ENCODE data around the gene GRM7. TPM values are rescaled to one million over a fixed set of nuclear protein-coding genes. Genes with fewer than 3 reads are reported as not detected.

GRM7 gene
- total RNA-seq, 6 donors from 2014 or later, result 0.46 to 8.6 TPM; not detected in 4

DNA sequence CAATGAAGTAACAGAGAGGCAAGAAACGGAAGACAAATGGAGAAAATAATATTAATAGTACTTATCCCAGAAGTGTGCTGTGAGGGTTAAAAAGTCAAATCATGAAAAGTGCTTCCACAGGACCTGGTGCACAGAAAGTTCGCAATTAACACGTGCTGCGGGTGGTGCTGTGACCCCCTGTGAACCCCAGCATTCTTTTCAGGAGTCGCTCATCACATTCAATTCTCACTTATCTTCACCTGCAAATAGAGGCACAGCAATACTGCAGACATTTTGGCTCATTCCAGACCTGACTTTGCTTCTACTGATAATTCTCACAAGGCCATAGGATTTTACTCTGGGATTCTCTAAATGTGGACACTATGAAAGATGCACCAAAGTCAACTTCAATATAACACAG, 584.4 kb downstream of the GRM7 start:
- TF ChIP-seq, protein P1, sequence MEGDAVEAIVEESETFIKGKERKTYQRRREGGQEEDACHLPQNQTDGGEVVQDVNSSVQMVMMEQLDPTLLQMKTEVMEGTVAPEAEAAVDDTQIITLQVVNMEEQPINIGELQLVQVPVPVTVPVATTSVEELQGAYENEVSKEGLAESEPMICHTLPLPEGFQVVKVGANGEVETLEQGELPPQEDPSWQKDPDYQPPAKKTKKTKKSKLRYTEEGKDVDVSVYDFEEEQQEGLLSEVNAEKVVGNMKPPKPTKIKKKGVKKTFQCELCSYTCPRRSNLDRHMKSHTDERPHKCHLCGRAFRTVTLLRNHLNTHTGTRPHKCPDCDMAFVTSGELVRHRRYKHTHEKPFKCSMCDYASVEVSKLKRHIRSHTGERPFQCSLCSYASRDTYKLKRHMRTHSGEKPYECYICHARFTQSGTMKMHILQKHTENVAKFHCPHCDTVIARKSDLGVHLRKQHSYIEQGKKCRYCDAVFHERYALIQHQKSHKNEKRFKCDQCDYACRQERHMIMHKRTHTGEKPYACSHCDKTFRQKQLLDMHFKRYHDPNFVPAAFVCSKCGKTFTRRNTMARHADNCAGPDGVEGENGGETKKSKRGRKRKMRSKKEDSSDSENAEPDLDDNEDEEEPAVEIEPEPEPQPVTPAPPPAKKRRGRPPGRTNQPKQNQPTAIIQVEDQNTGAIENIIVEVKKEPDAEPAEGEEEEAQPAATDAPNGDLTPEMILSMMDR (IDR thresholded peaks at IDR 0.05), result no peak
- TF ChIP-seq POLR2AphosphoS5 (IDR thresholded peaks at IDR 0.05), result no peak
- no peak for TF ChIP-seq EP300 (IDR thresholded peaks at IDR 0.05)
- TF ChIP-seq POLR2A (IDR thresholded peaks at IDR 0.05), result no peak
- ATAC-seq (ENCODE audit: low FRiP score in 2 of 2), result no peak
- WGBS, 2 donors, result 52 to 78% methylated on average over 5 of the region's 5 CpGs

DNA sequence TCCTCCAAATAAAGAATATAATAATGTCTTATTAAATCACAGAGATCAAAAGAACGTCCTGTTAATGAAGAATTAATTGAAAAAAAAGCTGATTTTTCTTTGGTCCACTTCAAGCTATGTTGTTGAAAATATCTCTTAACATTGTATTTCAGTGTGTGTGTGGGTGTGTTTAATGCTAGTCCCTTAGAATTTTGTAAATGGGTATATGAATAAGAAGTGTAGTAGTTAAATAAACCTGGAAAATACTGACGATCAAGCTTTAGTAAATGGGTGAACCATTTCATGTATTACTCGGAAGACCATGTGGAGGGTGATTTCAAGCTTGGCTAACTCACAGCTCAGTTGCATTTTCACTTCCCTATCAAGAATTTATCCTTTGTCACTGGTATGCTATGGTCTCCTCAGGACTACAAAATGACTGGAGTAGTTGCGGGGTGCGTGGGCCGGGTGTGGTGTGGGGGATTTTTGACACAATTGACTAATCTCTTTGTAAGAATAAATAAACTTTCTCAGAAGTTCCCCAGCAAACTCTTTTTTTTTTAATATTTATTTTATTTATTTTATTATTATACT, 586.4 kb downstream of the GRM7 start:
- H3K4me3 ChIP-seq, result no peak overlapping the region
- H3K36me3 ChIP-seq, result no peaks in the 10 kb centered on the region
- no peaks in the 10 kb centered on the region for H3K27me3 ChIP-seq
- H3K9me3 ChIP-seq, result no peaks in the 10 kb centered on the region
- no peak for ATAC-seq (ENCODE audit: low FRiP score in 2 of 2)
- whole genome bisulfite sequencing, 2 donors, result 71 to 78% methylated on average over 6 of the region's 6 CpGs
- TF ChIP-seq EP300 (IDR thresholded peaks at IDR 0.05), result no peak
- TF ChIP-seq POLR2A (IDR thresholded peaks at IDR 0.05), result no peak
- no peak for TF ChIP-seq POLR2AphosphoS5 (IDR thresholded peaks at IDR 0.05)
- TF ChIP-seq, protein P1 (IDR thresholded peaks at IDR 0.05), result no peak
- no peak for DNase-seq
- no peak overlapping the region for H3K27ac ChIP-seq
- peaks cover 0 to 7% (median 0%) of the 10 kb centered on the region in 4 donors for H3K4me1 ChIP-seq

More for the DNA sequence above, 584.4 kb downstream of the GRM7 start:
- peaks cover 0 to 7% (median 0%) of the 10 kb centered on the region in 4 donors for H3K4me1 ChIP-seq
- H3K36me3 ChIP-seq, result no peaks in the 10 kb centered on the region
- no peaks in the 10 kb centered on the region for H3K27me3 ChIP-seq
- H3K9me3 ChIP-seq, result peaks cover 0 to 4% (median 0%) of the 10 kb centered on the region in 4 donors
- DNase-seq, result no peak
- no peak overlapping the region for H3K4me3 ChIP-seq
- no peak overlapping the region for H3K27ac ChIP-seq

DNA sequence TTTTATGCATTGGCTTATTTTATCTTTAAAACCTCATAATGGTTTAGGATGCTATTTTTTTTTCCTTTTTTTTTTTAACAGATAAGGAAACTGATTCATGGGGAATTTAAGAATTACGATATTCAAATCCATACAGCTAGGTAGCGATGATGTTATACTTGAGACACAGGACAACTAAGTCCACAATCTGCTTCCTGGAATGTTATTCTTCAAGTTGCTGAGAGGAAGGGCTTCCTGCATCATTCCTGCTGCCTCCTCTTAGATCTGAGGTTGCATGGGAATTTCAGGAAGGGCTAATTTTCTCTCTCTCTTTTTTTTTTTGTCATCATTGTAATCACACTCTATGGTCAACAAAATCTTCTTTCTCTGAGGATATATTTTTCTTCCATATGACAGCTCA, 595.5 kb downstream of the GRM7 start:
- WGBS, 2 donors, result 81 to 86% methylated on average over 2 of the region's 2 CpGs

DNA sequence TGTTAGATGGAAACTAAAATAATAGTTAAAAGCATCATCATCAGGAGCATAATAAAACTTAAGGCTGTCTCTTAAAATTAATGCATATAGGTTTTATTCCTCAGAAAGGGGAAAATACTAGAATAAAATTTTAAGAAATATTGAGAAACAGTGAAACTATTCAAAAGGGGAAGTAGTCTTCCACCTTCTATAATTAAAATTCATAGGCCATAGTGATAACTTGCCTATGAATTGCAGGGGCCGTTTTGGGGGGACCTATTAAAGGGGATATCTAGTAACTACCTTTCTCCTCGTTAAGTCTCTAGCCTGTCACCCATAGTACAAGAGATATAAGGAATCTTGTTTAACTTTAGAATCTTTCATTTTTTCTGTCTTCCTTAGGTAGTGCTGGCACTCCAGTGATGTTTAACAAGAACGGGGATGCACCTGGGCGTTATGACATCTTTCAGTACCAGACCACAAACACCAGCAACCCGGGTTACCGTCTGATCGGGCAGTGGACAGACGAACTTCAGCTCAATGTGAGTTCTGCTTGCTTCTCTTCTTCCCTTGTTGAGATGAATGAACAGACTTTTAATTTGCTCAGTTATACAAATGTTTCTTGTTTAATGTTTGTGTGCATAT, 600.4 kb downstream of the GRM7 start:
- no peak for DNase-seq
- TF ChIP-seq EP300 (IDR thresholded peaks at IDR 0.05), result no peak
- TF ChIP-seq POLR2AphosphoS5 (IDR thresholded peaks at IDR 0.05), result no peak
- TF ChIP-seq, protein P1 (IDR thresholded peaks at IDR 0.05), result no peak
- no peak for TF ChIP-seq POLR2A (IDR thresholded peaks at IDR 0.05)
- H3K27ac ChIP-seq, result no peak overlapping the region
- H3K4me3 ChIP-seq, result no peak overlapping the region
- ATAC-seq (ENCODE audit: low FRiP score in 2 of 2), result no peak
- H3K4me1 ChIP-seq, result no peaks in the 10 kb centered on the region
- no peaks in the 10 kb centered on the region for H3K9me3 ChIP-seq
- no peaks in the 10 kb centered on the region for H3K36me3 ChIP-seq
- 69 to 76% methylated on average over 8 of the region's 8 CpGs for WGBS, 2 donors
- no peaks in the 10 kb centered on the region for H3K27me3 ChIP-seq

More for the DNA sequence above, 595.5 kb downstream of the GRM7 start:
- Histone ChIP-seq H3K27me3 (no peaks in the 10 kb centered on the region), H3K27ac (no peak overlapping the region), H3K36me3 (no peaks in the 10 kb centered on the region), H3K9me3 (no peaks in the 10 kb centered on the region), H3K4me3 (no peak overlapping the region), H3K4me1 (no peaks in the 10 kb centered on the region)
- no peak for DNase-seq
- ATAC-seq (ENCODE audit: low FRiP score in 2 of 2), result no peak
- TF ChIP-seq EP300 (IDR thresholded peaks at IDR 0.05) (no peak), POLR2A (IDR thresholded peaks at IDR 0.05) (no peak), POLR2AphosphoS5 (IDR thresholded peaks at IDR 0.05) (no peak)
- TF ChIP-seq, protein P1 (IDR thresholded peaks at IDR 0.05), result no peak

DNA sequence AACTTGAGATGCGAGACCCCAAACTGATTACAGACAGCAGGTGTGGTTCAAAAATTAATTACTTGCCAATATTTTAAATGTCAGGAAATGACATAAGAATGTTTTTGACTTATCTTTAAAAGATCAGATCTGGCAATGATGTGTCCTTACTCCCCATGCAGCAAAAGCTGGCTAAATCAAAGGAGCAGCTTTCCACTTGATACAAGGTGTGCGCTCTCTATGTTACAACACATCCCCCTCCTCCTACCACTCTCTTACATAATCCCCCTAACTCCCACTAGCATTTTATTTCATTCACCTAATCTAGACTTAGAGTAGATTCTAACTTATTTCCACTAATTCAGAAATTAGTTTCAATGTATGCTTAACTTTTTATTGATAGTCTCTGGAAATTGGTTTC, 609.0 kb downstream of the GRM7 start:
- no peaks in the 10 kb centered on the region for H3K27me3 ChIP-seq
- no peak overlapping the region for H3K27ac ChIP-seq
- 84 to 88% methylated on average over 2 of the region's 2 CpGs for WGBS, 2 donors
- no peaks in the 10 kb centered on the region for H3K36me3 ChIP-seq
- no peaks in the 10 kb centered on the region for H3K4me1 ChIP-seq
- TF ChIP-seq EP300 (IDR thresholded peaks at IDR 0.05) (no peak), POLR2AphosphoS5 (IDR thresholded peaks at IDR 0.05) (no peak), POLR2A (IDR thresholded peaks at IDR 0.05) (no peak)
- TF ChIP-seq, protein P1 (IDR thresholded peaks at IDR 0.05), result no peak
- H3K9me3 ChIP-seq, result no peaks in the 10 kb centered on the region
- H3K4me3 ChIP-seq, result no peak overlapping the region
- DNase-seq, result no peak
- no peak for ATAC-seq (ENCODE audit: low FRiP score in 2 of 2)
